CD4-positive, alpha-beta T cell (primary cell): ENCODE measurements around the gene RNF111. TPM values are rescaled to one million over a fixed set of nuclear protein-coding genes. Genes with fewer than 3 reads are reported as not detected.

Experiments
- ATAC-seq: fragments of 200-7000 bp; cut with Tn5 transposase; one replicate; pipeline ENCODE4 v1.10.0; 2022; ENCODE audit warnings: mild to moderate bottlenecking; ENCODE audit not compliant: poor library complexity
- CTCF ChIA-PET: fragments of 350-600 bp; sonication (Branson Sonifier 250); formaldehyde crosslinking; loops from one replicate; lab custom pipeline; 2021; ENCODE audit warnings: antibody characterized with exemption, inconsistent platforms; lab: Charles Lee
- POLR2A ChIA-PET: fragments of 350-600 bp; sonication (Branson Sonifier 250); formaldehyde crosslinking; loops from one replicate; lab custom pipeline; 2021; ENCODE audit warnings: antibody characterized with exemption, inconsistent platforms; lab: Charles Lee
- DNase-seq, 14 experiments: peaks; one replicate each; pipeline ENCODE4 v3.0.0-alpha.2; 2013 to 2020; ENCODE audit warnings: mixed read lengths in 2 of 14
- H3K27ac ChIP-seq, 2 donors: one replicate each; pipeline versions ENCODE4 v1.5.1 to v1.7.0; 2013; ENCODE audit warnings: low read length in 2 of 2, low read depth in 1 of 2, mild to moderate bottlenecking in 1 of 2
- H3K27me3 ChIP-seq, 2 experiments: 1 replicate in 1 of 2; 2 replicates in 1 of 2; pipeline versions ENCODE4 v1.6.1 to v1.7.0; 2013; ENCODE audit warnings: low read length in 2 of 2, control low read depth in 1 of 2, mild to moderate bottlenecking in 1 of 2, moderate library complexity in 1 of 2; ENCODE audit not compliant: insufficient read depth in 2 of 2, control insufficient read depth in 1 of 2
- H3K36me3 ChIP-seq: one replicate; pipeline ENCODE4 v1.6.1; 2013; ENCODE audit warnings: low read length, control low read depth; ENCODE audit not compliant: insufficient read depth
- H3K4me1 ChIP-seq: one replicate; pipeline ENCODE4 v1.6.1; 2013; ENCODE audit warnings: low read length, control low read depth; ENCODE audit not compliant: insufficient read depth
- H3K4me3 ChIP-seq: one replicate; pipeline ENCODE4 v1.5.1; 2013; ENCODE audit warnings: mild to moderate bottlenecking, low read length, moderate library complexity
- H3K9me3 ChIP-seq, 2 experiments: 1 replicate in 1 of 2; 2 replicates in 1 of 2; pipeline versions ENCODE4 v1.6.1 to v1.7.0; 2013; ENCODE audit warnings: low read length in 2 of 2, mild to moderate bottlenecking in 2 of 2, control low read depth in 1 of 2, moderate library complexity in 1 of 2; ENCODE audit not compliant: control insufficient read depth in 1 of 2, insufficient read depth in 1 of 2
- H3K27ac Mint-ChIP-seq: one replicate; pipeline ENCODE4 v1.8.0; 2020; ENCODE audit warnings: mixed read lengths
- H3K27me3 Mint-ChIP-seq: one replicate; pipeline ENCODE4 v1.8.0; 2021; ENCODE audit warnings: mixed read lengths
- H3K36me3 Mint-ChIP-seq: one replicate; pipeline ENCODE4 v1.8.0; 2021; ENCODE audit warnings: low read depth, mixed read lengths
- H3K4me1 Mint-ChIP-seq: one replicate; pipeline ENCODE4 v1.8.0; 2021; ENCODE audit warnings: low read depth, mixed read lengths
- H3K4me3 Mint-ChIP-seq: one replicate; pipeline ENCODE4 v1.8.0; 2020; ENCODE audit warnings: mild to moderate bottlenecking, mixed read lengths
- H3K9me3 Mint-ChIP-seq: one replicate; pipeline ENCODE4 v1.8.0; 2020; ENCODE audit warnings: mixed read lengths
- CTCF ChIP-seq: fragments of 200-600 bp; IDR thresholded peaks from one replicate; pipeline ENCODE4 v1.8.0; 2022; ENCODE audit warnings: antibody characterized with exemption, mild to moderate bottlenecking
- intact Hi-C, 2 experiments: fragments of 100-400 bp; cut with DNase I in 1 of 2; cut with micrococcal nuclease in 1 of 2; formaldehyde crosslinking; loops; one replicate each; pipeline versions ENCODE4 v1.15.1 to v1.9.0; 2023 to 2025; cut with DNase I, micrococcal nuclease
- total RNA-seq, 174 experiments: library from RNA in 2 of 174; stranded (reverse) in 2 of 174; gene quantifications; one replicate each; pipeline ENCODE4 v1.2.3 and lab custom pipeline; 2021 to 2026

Gene RNF111
- total RNA-seq, 2 experiments from 2014 or later, result 35.4 to 37.1 TPM

- Histone ChIP-seq H3K9me3 (peaks cover 0 to 6% of the 10 kb centered on the region in 2 experiments), H3K4me3 (no peak overlapping the region), H3K27ac (no peak overlapping the region), H3K4me1 (no peaks in the 10 kb centered on the region), H3K27me3 (no peaks in the 10 kb centered on the region), H3K36me3 (peaks cover 33% of the 10 kb centered on the region)
- DNase-seq (no peak), ATAC-seq (no peak)
- intact Hi-C loops, result no loop called here
- Mint-ChIP-seq H3K27ac (peak overlapping the region; percentile 65), H3K4me3 (no peak overlapping the region), H3K27me3 (no peaks in the 10 kb centered on the region), H3K9me3 (no peaks in the 10 kb centered on the region), H3K36me3 (peaks cover 80% of the 10 kb centered on the region), H3K4me1 (peaks cover 6% of the 10 kb centered on the region)
- CTCF ChIA-PET, result no interaction called here
- POLR2A ChIA-PET, result interaction anchor here (0.6 kb wide), 1 partner anchor 99 kb away, joined by 3 read pairs; no protein-coding TSS in a partner anchor
- TF ChIP-seq CTCF, result no peak
Measured at GRCh38 chr15:59074607-59075006, 87.1 kb downstream of the RNF111 start.

GRCh38 chr15:59087731-59088130 lies 100.3 kb downstream of the RNF111 start:
- CTCF ChIA-PET, result no interaction called here
- no peaks in the 10 kb centered on the region for H3K27me3 Mint-ChIP-seq
- POLR2A ChIA-PET, result no interaction called here
- no peaks in the 10 kb centered on the region for H3K27me3 ChIP-seq
- peak overlapping the region; percentile 25 for H3K27ac Mint-ChIP-seq
- intact Hi-C loops, result no loop called here
- H3K4me3 ChIP-seq, result no peak overlapping the region
- peaks cover 83% of the 10 kb centered on the region for H3K36me3 ChIP-seq
- no peak for ATAC-seq
- peaks cover 94% of the 10 kb centered on the region for H3K36me3 Mint-ChIP-seq
- H3K9me3 Mint-ChIP-seq, result no peaks in the 10 kb centered on the region
- no peaks in the 10 kb centered on the region for H3K9me3 ChIP-seq
- H3K27ac ChIP-seq, result no peak overlapping the region
- H3K4me3 Mint-ChIP-seq, result no peak overlapping the region
- no peak for TF ChIP-seq CTCF
- no peaks in the 10 kb centered on the region for H3K4me1 ChIP-seq
- no peak for DNase-seq
- H3K4me1 Mint-ChIP-seq, result no peaks in the 10 kb centered on the region

GRCh38 chr15:59094077-59094476 lies 106.6 kb downstream of the RNF111 start:
- H3K27ac Mint-ChIP-seq, result no peak overlapping the region
- intact Hi-C loops, result no loop called here
- no peak for DNase-seq
- ChIA-PET POLR2A (no interaction called here), CTCF (no interaction called here)
- ATAC-seq, result no peak
- no peak overlapping the region for H3K4me3 Mint-ChIP-seq
- no peaks in the 10 kb centered on the region for H3K27me3 ChIP-seq
- H3K4me1 Mint-ChIP-seq, result peaks cover under 1% of the 10 kb centered on the region
- H3K9me3 ChIP-seq, result no peaks in the 10 kb centered on the region
- TF ChIP-seq CTCF, result no peak
- no peaks in the 10 kb centered on the region for H3K27me3 Mint-ChIP-seq
- H3K4me1 ChIP-seq, result no peaks in the 10 kb centered on the region
- H3K27ac ChIP-seq, result no peak overlapping the region
- peaks cover 83% of the 10 kb centered on the region for H3K36me3 Mint-ChIP-seq
- no peak overlapping the region for H3K4me3 ChIP-seq
- no peaks in the 10 kb centered on the region for H3K9me3 Mint-ChIP-seq
- peaks cover 75% of the 10 kb centered on the region for H3K36me3 ChIP-seq
